Kasumi-1 (cell line): ENCODE data around the gene CACNA2D4.
"Not testable (repeated sequence)": the region's sequence is repeated elsewhere in the genome, so short reads cannot be mapped to it uniquely, and the experiment has no call there.

ENCODE experiments used
- DNase-seq, 2 experiments: peaks; one replicate each; lab custom pipeline; 2025; lab: John Stamatoyannopoulos, UW

The CACNA2D4 gene

DNA sequence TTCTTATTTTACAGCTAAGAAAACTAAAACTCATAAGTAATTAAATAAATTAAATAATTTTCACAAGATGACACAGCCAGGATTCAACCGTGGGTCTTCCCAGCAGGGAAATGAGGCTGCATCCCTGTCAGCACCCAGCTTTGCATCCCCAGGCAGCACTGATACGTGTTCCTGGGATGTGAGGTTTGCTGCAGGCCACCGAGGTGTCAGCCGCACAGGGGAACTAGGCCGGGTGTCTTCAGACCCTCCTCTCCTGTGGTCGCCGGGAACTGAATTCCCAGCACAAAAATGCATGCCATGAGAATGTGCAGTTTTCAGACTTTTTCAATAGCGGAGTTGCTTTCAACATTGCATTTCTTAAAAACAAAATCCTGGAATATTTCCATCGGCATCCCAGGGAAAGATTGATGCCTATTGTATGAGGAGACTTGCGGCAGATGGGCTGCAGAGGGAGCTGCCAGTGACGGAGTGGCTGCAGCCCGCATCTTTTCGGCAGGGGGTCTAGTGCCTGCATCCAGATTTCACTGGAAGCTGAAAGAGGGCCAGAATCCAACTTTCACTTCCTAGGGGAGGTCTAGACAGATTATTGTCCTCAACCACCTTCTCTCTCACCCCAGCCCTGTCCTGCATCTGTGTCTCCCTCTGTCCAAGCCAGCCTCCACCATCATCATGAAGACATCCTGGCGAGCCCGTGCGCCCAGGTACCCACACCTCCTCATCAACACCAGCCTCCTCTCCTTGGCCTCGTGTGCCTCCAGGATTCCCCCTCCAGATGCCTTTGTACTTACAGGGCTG, 85.5 kb downstream of the CACNA2D4 start:
- no peak for DNase-seq

DNA sequence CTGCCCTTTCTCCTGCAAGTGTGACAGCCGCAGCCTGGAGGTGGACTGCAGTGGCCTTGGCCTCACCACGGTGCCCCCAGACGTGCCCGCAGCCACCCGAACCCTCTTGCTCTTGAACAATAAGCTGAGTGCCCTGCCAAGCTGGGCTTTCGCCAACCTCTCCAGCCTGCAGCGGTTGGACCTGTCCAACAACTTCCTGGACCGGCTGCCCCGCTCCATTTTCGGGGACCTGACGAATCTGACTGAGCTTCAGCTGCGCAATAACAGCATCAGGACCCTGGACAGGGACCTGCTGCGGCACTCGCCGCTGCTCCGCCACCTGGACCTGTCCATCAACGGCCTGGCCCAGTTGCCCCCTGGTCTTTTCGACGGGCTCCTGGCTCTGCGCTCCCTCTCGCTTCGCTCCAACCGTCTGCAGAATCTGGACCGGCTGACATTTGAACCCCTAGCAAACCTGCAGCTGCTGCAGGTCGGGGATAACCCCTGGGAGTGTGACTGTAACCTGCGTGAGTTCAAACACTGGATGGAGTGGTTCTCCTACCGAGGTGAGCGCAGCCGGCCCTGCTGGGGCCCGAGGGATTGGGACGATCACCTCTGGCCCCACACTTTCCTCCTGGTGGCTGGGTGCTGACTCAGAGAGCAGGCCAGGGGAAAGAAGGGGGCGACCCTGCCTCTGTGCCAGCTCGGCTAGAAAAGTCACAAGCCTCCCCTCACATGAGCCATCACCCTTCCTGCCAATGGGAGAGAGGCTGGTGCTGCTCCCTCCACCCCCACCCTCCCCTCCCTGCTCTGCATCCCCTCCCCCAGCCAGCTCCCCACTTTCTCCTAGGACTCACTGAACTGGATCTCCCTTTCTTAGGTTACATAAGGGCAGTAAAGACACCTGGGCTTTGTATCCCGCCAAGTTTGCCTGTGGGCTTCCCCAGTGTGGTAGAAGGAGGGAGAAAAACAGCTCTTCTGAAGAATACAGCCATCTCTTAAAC, 87.2 kb downstream of the CACNA2D4 start:
- DNase-seq, result no peak

DNA sequence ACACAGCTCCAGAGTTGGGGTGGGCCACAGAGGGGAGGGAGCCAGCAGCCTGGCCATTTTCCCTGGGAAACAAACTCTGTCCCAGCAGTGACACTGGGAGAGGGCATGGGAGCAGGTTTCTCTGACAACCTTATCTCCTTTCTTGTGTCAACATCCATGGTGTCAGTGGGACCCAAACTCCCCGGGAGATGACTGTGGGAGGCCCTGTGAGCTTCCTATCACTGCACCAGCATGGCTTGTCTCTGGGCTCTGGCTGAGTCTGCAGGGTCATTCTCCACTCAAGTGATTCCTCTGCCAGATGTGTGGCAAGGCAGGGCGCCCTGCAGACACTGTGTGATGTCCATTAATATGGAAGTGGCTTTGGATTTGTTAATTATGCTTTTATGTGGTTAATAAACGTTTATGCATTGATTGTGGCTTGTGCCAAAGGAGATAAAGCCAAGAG, 88.0 kb downstream of the CACNA2D4 start:
- DNase-seq, result no peak

DNA sequence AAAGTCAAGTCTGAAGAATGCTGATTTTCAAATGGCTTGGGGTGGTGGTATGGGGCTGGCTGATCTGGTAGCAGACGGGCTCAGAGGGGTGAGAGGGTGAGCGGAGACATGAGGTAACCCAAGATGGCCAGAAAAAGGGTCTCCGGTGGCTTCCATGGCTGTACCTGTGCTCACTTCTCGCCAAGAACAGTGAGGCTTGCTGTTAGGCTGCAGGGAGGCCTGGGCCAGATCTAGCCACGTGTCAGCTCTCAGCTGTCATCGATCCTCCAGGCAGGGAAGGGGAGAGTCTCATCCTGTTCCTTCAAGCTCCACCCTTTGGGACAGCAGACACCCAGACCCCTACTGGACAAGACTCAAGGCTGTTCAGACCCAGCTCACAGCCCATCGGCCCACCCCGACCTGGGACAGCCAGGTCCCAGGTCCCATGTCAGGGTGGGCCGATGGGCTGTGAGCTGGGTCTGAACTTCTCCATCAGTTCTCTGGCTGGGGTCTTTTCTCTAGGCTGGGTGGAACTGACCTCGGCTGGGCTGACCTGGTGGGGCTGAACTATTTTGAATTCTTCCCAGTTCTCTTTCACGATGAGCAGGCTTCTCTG, 89.0 kb downstream of the CACNA2D4 start:
- DNase-seq, result no peak

DNA sequence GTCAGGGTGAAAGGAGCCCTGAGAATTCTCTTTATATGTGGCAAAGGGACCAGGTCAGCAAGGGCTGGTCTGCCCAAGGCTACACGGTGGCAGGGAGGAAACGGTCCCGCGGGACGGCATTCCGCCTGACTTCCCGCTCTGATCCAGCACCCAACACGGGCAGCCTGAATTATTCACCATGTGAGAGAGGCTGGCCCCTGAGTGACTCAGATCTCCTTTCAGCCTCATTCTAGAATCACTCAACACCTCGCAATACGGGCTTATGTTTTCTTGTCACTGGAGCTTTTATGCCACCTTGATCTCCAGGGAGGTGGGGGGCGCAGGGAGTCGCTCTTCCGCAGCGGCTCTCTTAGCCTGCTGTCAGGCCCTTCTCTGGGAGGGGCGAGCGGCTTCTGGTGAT, 89.6 kb downstream of the CACNA2D4 start:
- DNase-seq, result no peak

DNA sequence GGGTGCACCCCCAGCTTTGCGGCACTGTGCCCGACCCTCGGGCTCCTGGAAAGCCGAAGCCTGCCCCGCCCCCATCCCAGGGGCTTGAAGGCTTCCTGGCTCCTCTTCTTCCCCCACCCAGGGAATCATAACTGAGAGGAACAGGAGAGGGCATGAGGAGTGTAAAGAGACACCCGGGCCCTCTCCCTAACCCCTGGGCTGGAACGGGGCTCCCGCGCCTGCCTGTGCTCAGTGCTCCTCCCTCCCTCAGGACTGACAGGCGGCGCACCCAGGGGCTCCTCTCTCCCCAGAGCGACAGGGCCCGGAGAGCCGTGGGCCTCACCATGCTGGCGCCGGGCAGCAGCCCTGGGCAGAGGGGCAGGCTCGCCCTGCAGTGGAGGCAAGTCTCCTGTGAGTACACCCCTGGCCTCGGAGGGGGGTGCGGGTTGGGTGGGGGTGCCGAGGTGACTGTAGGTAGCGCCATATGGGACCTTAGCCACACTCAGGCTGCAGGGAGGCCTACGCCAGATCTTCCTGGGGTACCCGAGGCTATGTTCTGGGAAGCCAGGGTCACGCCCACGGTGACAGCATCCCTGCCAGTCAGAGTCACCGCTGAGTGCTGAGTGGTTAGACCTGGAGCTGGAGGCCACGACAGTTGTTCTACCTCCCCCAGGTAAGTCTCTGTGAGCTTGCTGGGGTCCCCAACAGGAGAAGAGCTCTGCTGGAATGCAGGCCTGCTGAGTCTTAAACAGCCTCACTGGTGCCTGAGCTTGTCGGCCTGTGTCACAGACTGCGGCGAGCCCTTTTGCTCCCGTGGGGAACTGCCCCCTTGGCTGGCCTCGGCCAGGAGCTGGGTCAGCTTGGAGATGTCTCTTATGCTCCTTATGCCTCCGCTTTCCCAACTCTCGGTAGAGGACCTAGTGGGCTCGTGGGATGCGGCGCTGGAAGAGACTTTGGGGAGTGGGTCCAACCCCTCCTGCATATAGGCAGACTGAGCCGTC, 90.3 kb downstream of the CACNA2D4 start:
- no peak for DNase-seq

DNA sequence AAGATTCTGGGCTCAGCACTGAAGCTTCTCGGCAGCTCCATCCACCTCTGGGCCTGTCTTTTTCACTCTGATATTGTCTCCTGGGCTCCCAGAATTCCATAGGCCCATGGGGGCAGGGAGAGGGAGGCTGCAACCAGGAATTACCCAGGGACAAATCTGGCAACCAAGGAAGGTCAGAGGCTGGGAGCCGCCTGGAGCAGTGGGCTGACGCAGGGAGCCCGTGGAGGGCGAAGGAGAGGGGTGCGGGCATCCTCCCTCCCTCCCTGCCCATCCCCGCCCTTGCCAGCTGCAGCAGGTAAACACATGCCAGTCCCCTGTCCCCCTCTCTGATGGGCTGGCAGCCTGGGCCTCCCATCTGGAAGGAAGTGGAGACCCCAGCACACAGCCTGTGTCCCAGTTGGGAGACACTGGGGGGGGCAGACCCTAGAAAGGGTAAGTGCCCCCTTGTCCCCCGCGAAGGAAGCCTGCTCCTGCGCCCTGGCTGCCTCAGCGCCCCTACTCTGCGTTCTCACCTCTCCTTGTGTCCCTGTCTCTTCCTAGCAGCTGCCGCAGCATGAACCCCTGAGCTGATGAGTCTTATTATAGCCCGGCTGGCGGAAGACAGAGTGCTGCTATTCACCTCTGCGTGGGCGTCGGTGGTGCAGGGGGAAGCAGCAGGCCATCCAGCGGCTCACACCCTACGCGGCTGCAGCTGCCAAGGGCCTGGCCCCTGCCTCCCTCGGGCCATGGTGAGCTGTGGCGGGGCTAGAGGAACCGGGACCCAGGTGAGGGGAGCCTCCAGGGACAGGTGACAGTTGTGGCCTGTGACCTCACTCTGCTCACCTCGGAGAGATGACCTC, 91.4 kb downstream of the CACNA2D4 start:
- peak; percentile 5 to 11 for DNase-seq

DNA sequence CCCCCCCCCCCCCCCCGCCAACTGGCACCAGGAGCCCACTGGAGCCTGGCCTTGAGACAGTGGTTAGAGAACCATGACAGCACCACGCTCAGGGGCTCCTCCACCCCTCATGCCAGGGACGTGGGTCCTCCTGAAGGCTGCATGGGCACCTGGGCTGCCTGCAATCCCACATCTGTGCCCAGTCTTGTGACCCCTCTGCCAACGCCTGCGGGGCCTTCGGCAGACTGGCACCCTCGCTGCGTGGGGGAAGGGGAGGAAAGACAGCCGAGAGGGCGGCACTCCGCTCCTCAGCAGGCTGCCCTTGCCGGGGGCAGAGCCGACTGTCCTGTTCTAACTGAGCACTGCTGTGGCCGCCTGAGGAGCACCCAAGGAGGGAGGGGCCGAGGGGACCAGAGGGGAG, 92.1 kb downstream of the CACNA2D4 start:
- no peak for DNase-seq

DNA sequence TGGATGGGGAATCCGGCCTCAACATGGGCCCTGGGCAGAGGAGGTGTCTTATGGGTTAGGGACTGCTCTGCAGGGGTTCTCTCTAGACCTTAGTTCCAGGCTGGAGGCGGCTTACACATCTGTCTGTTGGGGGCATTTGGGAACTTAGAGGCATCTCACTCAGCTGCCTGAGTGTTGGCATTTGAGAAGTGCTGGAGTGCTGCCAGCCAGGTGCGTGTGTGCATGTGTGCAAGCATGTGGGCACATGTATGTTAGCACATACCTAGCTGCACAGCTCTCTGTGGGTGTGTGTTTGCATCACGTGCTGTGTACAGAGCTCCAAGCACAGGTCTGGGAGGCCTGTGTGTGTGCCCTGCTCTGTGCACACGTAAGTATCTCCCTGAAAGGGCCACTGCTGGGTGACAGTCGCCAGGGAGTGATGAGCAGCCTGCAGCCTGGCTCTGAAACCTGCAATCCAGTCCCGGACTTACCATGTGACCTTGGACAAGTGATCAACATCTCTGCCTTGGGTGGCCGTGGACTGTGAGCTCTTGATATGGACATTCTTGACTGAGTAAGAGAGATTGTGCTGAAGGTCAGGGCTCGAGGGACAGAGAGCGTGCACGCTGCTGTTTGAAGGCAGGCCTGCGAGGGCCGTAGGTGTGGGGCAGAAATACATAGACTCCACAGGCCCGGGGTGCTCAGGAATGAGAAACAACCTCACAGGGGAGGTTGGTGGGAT, 92.9 kb downstream of the CACNA2D4 start:
- no peak for DNase-seq

DNA sequence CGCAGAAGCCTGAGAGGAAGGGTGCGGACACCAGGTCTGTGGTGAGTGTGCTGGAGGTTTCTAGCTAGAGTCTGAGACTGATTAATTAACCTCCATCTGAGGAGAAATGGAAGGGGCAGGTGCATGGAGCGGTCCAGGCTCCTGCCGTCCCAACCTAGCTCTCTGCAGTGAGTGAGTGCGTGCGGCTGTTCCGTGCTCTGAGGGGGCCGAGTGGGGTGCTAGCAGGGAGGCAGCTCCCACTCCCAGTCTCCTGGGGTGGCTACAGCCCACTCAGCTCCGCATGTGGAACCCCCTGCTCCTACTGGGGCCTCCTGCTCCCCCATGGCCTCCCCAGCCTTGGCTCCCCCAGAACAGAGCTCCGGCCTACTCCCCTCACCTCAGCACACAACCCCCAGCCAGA, 95.2 kb downstream of the CACNA2D4 start:
- DNase-seq, result no peak

DNA sequence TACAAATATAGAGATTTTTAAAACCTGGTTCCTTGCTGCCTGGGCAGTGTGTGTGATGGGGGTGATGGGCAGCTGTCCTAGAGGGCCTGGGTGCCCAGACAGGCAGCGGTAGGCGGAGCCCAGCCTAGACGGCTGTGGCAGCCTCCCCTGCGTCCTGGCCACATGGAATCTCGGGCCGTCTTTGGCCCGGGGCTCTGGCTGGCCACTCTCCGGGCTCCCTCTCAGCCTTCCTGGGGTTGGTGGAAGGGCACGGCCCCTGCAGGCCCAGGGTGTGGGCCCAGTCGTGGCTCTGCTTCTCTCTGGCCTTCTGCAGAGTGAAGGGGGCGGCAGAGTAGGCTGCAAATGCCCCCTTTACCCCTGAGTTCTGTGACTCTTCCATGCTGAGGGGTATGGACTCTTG, 95.8 kb downstream of the CACNA2D4 start:
- DNase-seq, result no peak

DNA sequence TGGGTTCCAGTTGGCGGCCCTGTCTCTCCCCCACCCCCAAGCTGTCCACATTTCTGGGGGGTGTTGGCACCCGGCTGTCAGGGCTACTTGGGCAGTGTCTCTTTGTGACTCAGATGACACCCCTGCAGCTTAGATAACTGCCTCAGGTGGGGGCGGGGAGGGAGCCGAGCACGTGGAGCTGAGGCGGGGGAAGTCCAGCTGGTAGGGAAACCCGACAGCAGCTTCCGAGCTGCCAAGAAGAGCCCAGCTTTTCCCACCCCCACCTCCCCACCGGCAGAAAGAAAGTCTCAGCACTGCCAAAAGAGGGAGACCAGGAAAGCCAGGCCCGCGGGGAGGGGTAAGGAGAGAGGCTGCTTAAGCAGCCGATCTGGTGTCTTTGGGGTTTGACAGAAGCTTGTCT, 96.6 kb downstream of the CACNA2D4 start:
- DNase-seq, result no peak

DNA sequence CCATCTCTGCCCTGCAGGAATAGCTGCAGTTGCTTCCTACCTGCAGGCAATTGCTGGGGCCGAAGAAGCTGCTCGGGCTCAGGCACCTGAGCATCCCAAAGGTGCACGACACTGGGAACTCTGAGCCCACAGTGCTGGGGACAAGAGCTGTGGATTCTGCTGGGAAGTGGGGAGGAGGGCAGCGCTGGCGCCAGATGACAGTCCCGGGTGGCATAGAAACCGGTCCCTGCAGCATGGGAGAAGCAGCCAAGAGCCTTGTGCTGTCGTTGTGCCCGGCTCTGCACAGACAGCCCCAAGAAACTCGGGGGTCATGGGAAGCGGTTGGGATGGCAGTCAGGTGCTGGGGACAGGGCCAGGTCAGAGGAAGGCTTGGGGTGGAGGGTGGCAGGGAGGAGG, 97.6 kb downstream of the CACNA2D4 start:
- no peak for DNase-seq

DNA sequence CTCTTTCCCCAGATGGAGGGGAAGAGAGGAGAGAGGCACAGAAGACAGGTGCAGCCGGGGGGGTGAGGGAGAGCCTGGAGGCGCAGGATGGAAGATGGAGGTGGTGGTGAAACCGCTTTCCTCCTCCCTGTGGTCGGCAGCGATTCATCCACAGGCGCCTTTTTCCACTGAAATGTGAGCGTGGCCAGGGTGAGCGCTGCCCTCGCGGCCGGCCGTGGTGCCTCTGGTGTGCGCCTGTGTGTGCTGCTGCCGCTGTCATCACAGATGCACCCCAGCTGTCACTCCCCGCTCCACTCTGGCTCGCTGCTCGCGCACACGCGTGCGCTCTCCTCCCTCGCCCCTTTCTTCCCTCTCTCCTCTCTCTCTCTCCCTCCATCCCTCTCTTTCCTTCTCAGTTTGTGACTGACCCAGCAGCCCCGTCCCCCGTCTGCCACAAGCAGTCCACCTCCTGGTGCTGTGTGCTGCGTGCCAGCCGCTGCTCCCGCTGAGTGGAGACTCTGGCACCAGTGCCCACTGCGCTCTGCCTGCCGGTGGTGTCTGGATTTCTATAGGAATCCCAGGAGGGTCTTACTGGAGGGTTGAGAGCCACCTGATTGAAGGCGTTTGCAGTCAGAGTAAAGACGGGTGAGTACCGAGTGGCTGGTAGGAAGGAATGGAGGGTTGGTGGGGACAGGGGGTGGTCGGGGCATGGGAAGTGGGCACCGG, 98.1 kb downstream of the CACNA2D4 start, which contains the start of gene LRTM2:
Gene LRTM2 (plus strand): TSS at position 375 of the 705 bp plus-strand sequence. CDS start 7,584 bp downstream, outside the sequence.
- DNase-seq, result no peak

DNA sequence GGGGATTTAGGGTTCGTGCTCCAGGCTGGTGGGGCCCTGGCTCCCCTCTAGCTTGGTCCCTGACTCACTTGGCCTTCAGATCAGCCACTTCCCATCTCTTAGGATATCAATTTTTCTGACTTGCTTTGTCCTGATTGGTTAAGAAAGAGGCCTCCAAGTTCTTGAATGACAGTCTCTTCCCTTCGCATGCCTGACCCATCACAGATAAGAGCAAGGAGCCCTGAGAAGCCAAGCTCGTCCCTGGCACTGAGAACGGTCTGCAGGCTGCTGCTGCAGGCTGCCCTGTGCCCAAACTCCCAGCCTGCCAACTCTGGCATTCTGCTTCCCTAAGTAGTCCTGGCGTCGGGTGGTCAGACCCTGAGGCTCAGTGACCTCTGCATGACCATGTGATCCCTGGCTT, 98.9 kb downstream of the CACNA2D4 start:
- DNase-seq, result no peak

DNA sequence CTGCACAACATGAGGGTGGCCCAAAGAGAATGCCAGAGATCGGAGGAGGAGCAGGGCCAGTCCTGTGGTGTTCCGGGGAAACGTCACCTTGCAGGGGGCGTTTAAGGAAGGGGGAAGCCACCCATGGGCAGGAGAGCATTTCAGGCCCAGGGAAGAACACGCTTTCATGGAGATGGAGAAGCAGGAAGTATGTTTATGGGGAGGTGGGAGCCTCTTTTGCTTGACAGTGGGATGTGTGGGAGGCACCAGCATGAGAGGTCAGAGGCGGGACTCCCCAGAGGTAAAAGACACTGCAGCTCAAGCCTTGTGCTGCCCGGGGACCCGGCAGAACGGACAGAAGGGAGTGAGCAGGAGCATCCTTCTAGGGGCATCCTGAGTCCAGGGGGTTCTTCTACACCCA, 99.4 kb downstream of the CACNA2D4 start:
- no peak for DNase-seq

DNA sequence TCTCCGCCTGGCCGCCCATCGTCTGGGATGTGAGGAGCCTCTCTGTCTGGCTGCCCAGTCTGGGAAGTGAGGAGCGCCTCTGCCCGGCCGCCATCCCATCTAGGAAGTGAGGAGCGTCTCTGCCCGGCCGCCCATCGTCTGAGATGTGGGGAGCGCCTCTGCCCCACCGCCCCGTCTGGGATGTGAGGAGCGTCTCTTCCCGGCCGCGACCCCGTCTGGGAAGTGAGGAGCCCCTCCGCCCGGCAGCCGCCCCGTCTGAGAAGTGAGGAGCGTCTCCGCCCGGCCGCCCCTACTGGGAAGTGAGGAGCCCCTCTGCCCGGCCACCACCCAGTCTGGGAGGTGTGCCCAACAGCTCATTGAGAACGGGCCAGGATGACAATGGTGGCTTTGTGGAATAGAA, 100.5 kb downstream of the CACNA2D4 start:
- DNase-seq, result not testable (repeated sequence)

DNA sequence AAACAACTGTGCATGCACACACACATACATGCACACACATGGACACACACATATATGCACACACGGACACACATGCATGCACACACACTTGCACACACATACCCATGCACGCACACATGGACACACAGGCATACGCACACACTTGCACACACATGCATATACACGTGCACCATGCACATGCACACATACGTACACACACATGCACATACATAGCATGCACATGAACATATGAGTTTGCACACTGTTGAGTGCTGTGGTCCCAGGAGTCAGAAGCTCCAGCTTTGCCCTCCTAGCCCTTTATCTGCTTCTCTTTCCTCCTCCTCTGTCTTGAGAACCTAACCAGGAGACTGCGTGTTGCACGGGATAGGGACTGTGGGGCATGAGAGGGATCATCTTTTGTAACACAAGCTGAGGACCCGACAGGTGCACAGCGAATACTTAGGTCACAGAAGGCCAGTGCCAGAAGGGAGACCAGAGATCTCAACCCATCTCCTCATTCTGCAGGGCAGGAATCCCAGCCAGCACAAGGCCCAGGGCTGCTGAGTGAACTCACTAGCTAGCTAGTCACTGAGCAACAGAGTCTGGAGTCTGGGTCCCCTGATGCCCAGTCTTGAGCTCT, 101.6 kb downstream of the CACNA2D4 start:
- no peak for DNase-seq
